GM12873 (cell line): Measurements from ENCODE around the gene HMOX1.

Experiments
- TF ChIP-seq, protein P1 (sequence below): IDR thresholded peaks from 2 replicates; pipeline ENCODE4 v1.5.1; 2012; ENCODE audit warnings: low read depth, mild to moderate bottlenecking, moderate library complexity, low read length, control low read depth; ENCODE audit not compliant: insufficient read depth; ENCODE audit errors: missing control alignments

The HMOX1 gene, protein sequence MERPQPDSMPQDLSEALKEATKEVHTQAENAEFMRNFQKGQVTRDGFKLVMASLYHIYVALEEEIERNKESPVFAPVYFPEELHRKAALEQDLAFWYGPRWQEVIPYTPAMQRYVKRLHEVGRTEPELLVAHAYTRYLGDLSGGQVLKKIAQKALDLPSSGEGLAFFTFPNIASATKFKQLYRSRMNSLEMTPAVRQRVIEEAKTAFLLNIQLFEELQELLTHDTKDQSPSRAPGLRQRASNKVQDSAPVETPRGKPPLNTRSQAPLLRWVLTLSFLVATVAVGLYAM

DNA sequence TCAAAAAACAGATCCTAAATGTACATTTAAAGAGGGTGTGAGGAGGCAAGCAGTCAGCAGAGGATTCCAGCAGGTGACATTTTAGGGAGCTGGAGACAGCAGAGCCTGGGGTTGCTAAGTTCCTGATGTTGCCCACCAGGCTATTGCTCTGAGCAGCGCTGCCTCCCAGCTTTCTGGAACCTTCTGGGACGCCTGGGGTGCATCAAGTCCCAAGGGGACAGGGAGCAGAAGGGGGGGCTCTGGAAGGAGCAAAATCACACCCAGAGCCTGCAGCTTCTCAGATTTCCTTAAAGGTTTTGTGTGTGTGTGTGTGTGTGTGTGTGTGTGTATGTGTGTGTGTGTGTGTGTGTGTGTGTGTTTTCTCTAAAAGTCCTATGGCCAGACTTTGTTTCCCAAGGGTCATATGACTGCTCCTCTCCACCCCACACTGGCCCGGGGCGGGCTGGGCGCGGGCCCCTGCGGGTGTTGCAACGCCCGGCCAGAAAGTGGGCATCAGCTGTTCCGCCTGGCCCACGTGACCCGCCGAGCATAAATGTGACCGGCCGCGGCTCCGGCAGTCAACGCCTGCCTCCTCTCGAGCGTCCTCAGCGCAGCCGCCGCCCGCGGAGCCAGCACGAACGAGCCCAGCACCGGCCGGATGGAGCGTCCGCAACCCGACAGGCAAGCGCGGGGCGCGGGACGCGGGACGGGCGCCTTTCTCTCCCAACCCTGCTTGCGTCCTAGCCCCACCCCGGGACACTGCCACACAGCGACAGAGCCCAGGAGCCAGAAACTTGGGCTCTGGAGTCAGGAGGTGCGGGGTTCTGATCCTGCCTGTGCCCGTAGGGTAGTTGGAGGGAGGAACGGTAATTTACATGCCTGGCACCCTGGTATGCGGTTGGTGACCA, at the start of gene HMOX1:
Gene HMOX1 (plus strand): TSS at position 560 of the 887 bp plus-strand sequence. CDS start 78 bp downstream, at position 638.
- TF ChIP-seq, protein P1, sequence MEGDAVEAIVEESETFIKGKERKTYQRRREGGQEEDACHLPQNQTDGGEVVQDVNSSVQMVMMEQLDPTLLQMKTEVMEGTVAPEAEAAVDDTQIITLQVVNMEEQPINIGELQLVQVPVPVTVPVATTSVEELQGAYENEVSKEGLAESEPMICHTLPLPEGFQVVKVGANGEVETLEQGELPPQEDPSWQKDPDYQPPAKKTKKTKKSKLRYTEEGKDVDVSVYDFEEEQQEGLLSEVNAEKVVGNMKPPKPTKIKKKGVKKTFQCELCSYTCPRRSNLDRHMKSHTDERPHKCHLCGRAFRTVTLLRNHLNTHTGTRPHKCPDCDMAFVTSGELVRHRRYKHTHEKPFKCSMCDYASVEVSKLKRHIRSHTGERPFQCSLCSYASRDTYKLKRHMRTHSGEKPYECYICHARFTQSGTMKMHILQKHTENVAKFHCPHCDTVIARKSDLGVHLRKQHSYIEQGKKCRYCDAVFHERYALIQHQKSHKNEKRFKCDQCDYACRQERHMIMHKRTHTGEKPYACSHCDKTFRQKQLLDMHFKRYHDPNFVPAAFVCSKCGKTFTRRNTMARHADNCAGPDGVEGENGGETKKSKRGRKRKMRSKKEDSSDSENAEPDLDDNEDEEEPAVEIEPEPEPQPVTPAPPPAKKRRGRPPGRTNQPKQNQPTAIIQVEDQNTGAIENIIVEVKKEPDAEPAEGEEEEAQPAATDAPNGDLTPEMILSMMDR = no peak

DNA sequence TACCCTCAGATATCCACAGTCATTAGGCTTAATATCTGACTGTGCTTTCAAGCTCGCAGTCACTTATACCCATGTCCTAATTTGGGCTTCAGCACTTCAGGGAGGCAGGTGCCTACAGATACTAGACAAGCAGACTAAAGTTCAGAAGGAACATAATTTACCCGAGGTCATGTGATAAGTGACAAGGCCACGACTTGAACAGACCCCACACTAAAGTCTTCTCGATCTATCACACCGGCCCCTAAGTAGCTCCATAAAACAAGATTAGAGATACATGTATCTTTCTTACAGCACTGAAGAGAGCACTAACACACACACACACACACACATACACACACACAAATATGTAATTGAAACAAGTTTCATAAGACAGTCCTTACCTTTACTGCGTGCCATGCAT, 48.6 kb upstream of the HMOX1 start:
- TF ChIP-seq, protein P1 = no peak

DNA sequence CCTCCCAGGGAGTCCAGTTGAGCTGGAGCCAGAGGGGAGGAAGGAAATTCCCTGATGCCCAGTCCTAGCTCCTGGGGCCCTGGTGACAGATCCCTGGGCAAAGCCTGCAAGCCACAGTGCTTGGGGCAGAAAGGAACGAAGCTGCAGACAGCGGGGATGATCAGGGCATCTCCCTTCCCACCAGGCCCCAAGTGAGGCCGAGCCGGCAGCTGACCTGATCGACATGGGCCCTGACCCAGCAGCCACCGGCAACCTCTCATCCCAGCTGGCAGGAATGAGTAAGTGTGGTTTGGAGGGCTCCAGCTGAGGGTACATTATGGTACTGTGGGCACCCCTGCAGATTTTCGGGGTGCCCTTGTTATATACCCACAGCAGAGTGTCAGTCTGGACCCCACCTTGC, 47.7 kb upstream of the HMOX1 start:
- TF ChIP-seq, protein P1 = no peak

DNA sequence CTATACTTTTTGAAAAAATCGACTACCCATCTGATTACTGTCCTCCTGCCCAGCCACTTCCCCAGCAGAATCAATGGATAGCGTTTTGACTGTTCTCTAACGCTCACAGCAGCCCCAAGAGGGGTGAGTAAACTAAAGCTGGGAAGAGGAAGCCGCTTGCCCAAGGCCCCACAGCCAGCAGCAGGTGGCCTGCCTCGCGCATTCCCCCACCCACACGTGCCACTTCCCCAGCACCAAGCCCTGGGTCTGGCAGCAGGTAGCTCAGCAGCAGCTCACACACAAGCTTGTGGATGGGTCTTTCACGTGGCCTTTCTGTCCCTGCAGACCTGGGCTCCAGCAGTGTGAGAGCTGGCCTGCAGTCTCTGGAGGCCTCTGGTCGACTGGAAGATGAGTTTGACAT, 46.9 kb upstream of the HMOX1 start:
- TF ChIP-seq, protein P1 = no peak

DNA sequence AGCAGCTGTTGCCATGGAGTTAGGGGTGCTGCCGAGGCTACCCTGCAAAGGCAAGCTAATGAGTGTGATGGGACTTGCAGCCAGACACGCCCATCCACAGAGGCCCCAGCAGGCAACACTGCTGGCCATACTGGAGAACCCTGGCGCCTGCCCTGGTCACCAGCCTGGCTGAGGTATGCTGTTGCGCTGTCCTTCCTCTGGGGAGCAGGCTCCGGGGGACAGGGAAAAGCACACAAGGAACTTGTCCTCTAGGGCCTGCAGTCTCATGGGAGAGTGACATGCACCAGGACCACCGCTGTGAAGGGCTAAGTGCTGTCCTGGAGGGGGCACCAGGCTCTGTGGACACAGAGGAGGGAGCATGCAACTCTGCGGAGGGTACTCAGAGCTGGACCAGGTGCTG, 45.4 kb upstream of the HMOX1 start:
- TF ChIP-seq, protein P1 = no peak

DNA sequence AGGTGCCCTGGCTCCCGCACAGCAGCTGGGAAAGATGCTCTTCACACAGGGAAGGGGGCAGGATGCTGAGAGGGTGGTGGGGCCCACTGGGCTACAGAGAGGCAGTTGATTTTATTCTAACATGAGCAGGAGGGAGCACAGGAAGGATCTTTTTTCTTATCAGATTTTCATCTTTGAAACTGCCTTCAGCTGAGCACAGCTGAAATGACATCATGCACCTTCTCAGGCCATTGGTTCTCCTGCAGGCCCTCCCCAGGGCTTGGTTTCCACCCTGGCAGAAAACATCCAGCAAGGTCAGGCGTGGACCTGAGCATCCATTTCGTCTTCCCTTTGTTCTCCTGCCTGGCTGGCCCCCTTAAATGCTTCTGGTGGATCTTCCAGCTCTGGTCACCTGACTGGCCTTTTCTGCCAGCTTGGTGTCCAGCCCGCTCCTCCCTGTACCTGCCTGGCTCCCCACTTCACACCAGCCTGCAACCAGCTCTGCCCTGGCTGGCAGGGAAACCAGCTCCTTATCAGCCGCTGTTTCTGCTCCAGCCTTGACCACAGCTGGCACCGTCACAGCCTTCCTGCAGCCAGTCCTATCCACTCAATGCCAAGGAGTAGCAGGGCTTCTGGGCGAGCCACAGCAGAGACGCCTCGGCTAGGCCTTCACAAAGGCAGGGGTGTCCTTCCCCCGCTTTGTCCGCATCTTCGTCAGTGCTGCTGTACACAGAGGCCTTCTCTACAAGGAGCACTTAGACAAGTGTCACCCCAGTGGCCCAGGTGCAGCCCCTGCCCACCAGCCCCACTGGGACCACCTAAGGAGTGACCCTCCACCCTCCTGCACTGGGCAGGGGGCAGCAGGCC, 44.7 kb upstream of the HMOX1 start:
- TF ChIP-seq, protein P1 = no peak
